ENCODE measurements around the gene GDNF. TPM values are rescaled to one million over a fixed set of nuclear protein-coding genes. Genes with fewer than 3 reads are reported as not detected.

GDNF gene, protein sequence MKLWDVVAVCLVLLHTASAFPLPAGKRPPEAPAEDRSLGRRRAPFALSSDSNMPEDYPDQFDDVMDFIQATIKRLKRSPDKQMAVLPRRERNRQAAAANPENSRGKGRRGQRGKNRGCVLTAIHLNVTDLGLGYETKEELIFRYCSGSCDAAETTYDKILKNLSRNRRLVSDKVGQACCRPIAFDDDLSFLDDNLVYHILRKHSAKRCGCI
- not detected for total RNA-seq

DNA sequence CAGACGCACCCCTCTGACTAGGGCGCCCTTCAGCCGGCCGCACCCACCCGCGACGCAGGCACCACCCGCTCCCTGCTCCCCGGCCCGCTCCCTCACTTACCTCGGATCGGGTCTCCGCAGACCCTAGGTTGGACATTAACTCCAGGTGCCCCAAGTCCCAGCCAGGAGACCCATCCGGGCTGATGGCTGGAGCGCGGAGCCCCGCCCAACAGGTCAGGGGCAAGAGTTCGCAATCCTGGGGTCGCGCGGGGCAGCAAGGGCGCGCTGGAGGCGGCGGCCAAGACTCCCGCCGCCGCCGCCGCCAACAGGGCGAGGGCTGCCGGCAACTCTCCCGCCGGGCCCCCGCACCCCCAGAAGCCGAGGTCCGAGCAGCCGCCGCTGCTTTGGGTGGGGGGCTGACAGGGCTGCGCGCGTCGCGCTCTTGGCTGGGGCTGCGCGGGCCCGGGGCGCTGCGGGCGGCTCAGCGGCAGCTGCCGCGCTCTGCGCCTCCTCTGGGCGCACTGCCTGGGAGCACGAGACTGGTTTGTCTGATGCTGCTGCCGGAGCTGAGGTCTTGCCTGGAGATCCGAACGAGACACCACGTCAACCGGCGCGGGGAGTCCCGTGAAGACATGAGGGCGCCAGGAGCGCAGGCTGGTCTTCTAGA, at the start of gene GDNF:
Gene GDNF (minus strand): TSS at position 635 of the 646 bp plus-strand sequence. CDS start 5,245 bp downstream, outside the sequence.
- Histone ChIP-seq H3K36me3 (no peaks in the 10 kb centered on the region), H3K9me3 (peaks cover 0 to 3% (median 0%) of the 10 kb centered on the region in 4 donors), H3K27ac (peak within 1 kb of the TSS in 2 of 4 donors; percentile 7 to 46), H3K27me3 (peaks cover 4 to 95% of the 10 kb centered on the region in 2 donors), H3K4me3 (peak within 1 kb of the TSS; percentile 4 to 62 (median 44)), H3K4me1 (peaks cover 0 to 59% (median 9%) of the 10 kb centered on the region in 4 donors)
- 1 to 3% methylated on average over 25 to 41 of the region's 66 CpGs for WGBS, 2 donors
- TF ChIP-seq EP300 (IDR thresholded peaks at IDR 0.05) (no peak), POLR2A (IDR thresholded peaks at IDR 0.05) (no peak)
- TF ChIP-seq, protein P1, sequence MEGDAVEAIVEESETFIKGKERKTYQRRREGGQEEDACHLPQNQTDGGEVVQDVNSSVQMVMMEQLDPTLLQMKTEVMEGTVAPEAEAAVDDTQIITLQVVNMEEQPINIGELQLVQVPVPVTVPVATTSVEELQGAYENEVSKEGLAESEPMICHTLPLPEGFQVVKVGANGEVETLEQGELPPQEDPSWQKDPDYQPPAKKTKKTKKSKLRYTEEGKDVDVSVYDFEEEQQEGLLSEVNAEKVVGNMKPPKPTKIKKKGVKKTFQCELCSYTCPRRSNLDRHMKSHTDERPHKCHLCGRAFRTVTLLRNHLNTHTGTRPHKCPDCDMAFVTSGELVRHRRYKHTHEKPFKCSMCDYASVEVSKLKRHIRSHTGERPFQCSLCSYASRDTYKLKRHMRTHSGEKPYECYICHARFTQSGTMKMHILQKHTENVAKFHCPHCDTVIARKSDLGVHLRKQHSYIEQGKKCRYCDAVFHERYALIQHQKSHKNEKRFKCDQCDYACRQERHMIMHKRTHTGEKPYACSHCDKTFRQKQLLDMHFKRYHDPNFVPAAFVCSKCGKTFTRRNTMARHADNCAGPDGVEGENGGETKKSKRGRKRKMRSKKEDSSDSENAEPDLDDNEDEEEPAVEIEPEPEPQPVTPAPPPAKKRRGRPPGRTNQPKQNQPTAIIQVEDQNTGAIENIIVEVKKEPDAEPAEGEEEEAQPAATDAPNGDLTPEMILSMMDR (IDR thresholded peaks at IDR 0.05): no peak
- no peak for DNase-seq (ENCODE audit: low spot score in 2 of 2)

DNA sequence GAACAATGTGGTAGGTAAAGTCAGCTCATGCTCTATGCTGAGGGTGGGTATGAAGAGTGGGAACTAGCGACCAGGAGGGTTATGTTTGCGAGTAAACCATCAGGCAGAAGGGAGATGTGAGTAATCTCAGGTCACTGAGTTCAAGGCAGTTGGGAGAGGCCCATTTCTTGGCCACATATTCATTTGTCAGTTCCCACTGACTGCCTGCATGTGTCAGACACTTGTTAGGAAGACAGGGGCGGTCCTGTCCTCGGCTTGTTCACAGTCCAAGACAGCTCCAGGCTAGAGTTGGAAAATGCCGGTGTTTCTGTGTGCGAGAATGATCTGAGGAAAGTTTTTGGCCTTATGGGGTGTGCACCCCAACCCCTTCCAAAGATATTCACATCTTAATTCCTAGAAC, 48.6 kb upstream of the GDNF start:
- no peak for DNase-seq (ENCODE audit: low spot score in 2 of 2)
- Histone ChIP-seq H3K27me3 (no peaks in the 10 kb centered on the region), H3K4me3 (no peak overlapping the region), H3K36me3 (no peaks in the 10 kb centered on the region), H3K9me3 (no peaks in the 10 kb centered on the region), H3K4me1 (no peaks in the 10 kb centered on the region), H3K27ac (no peak overlapping the region)
- WGBS, 2 donors: 70 to 76% methylated on average over 6 of the region's 6 CpGs
- TF ChIP-seq, protein P1 (IDR thresholded peaks at IDR 0.05): no peak
- TF ChIP-seq EP300 (IDR thresholded peaks at IDR 0.05) (no peak), POLR2A (IDR thresholded peaks at IDR 0.05) (no peak)

DNA sequence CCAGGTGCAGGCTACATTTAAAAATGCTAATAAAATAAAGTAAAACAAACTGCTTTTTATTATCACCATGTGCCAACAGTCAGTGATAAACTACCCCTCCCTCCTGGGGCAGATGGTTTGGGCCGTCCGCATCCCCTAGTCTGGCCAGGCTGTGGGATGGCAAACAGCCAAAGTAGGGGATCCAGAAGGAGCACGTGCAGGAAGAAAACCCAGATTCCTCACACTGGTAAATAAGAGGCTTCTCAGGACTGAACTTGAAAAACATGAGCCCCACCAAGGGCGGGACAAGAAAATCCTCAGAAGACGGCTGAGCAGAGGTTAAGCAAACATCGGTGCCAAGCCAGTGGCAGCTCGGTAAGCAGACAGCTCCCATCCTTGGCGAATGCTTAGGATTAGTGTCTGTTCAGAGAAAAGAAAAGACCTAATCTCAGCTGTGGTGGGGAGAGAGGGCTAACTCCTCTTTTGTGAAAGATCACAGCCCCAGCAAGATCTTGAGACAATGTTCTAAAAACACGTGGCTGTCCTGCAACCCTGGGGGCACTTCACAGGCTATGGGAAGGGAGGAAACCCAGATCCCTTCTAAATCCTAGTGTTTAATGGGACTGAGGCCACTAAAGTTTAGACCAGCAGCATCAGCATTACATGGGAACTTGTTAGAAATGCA, 46.5 kb upstream of the GDNF start:
- 26 to 45% methylated on average over 9 of the region's 9 CpGs for WGBS, 2 donors

DNA sequence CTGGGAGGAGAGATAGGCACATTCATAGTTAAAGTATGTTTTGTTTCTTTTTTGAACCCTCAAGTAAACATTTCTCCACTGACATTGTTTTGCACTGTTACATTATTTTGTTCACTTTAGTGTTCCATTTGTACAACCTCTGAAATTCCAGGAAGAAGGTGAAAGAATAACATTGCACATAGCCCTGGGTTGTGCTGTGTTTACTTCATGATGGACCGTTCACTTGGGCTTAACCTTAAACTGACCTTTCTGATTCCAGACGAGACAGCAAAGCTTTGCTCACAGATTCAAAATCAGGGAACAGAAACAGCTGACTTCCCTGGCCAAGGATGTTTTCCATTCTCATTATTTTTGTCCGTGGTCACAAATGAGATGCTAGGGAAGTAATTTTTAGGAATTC, 42.8 kb upstream of the GDNF start:
- TF ChIP-seq, protein P1 (IDR thresholded peaks at IDR 0.05): no peak
- no peak for TF ChIP-seq POLR2A (IDR thresholded peaks at IDR 0.05)
- TF ChIP-seq EP300 (IDR thresholded peaks at IDR 0.05): no peak
- WGBS, 2 donors: 11 to 15% methylated on average over 3 of the region's 3 CpGs
- Histone ChIP-seq H3K36me3 (no peaks in the 10 kb centered on the region), H3K27ac (no peak overlapping the region), H3K27me3 (no peaks in the 10 kb centered on the region), H3K9me3 (no peaks in the 10 kb centered on the region), H3K4me3 (no peak overlapping the region), H3K4me1 (no peaks in the 10 kb centered on the region)
- DNase-seq (ENCODE audit: low spot score in 2 of 2): no peak

More for the DNA sequence above, 46.5 kb upstream of the GDNF start:
- no peak overlapping the region for H3K27ac ChIP-seq
- TF ChIP-seq, protein P1 (IDR thresholded peaks at IDR 0.05): no peak
- TF ChIP-seq EP300 (IDR thresholded peaks at IDR 0.05): no peak
- TF ChIP-seq POLR2A (IDR thresholded peaks at IDR 0.05): no peak
- no peak overlapping the region for H3K4me3 ChIP-seq
- H3K36me3 ChIP-seq: no peaks in the 10 kb centered on the region
- DNase-seq (ENCODE audit: low spot score in 2 of 2): no peak
- no peaks in the 10 kb centered on the region for H3K27me3 ChIP-seq
- no peaks in the 10 kb centered on the region for H3K4me1 ChIP-seq
- H3K9me3 ChIP-seq: no peaks in the 10 kb centered on the region

DNA sequence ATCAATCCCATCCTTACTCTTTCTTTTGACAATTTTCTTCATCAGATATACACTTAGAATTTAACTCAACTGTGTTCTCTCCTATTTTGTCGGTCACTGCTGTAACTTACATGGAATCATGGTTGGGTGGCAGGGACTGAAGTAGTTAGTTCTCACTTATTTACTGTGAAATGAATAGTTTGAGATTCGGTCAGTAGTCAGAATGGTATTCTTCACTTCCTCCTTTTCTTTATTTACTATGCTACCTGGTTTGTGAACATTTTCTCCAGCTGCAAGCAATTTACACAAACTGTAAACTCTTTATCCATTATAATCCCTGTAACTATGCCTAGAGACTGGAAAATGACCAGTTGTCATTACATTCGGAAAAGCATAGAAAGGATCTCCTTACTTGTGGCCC, 41.5 kb upstream of the GDNF start:
- H3K27me3 ChIP-seq: no peaks in the 10 kb centered on the region
- TF ChIP-seq POLR2A (IDR thresholded peaks at IDR 0.05): no peak
- TF ChIP-seq, protein P1 (IDR thresholded peaks at IDR 0.05): no peak
- no peak for TF ChIP-seq EP300 (IDR thresholded peaks at IDR 0.05)
- no peak for DNase-seq (ENCODE audit: low spot score in 2 of 2)
- 90 to 97% methylated on average over 3 of the region's 3 CpGs for WGBS, 2 donors
- H3K27ac ChIP-seq: no peak overlapping the region
- no peak overlapping the region for H3K4me3 ChIP-seq
- H3K4me1 ChIP-seq: no peaks in the 10 kb centered on the region
- H3K36me3 ChIP-seq: no peaks in the 10 kb centered on the region
- H3K9me3 ChIP-seq: no peaks in the 10 kb centered on the region

Measured in tibial nerve (tissue), 4 donors.